PFSK-1 (cell line): ENCODE measurements around the gene CHST11.

Experiments used
- POLR2AphosphoS5 ChIP-seq: IDR thresholded peaks from 2 replicates; pipeline ENCODE4 v1.6.1; 2012; ENCODE audit warnings: low read depth, mild to moderate bottlenecking, control low read depth, low read length, moderate library complexity
- REST ChIP-seq, 2 experiments: IDR thresholded peaks; 2 replicates each; pipeline versions ENCODE4 v1.6.1 to v1.8.0; 2011 to 2012; ENCODE audit warnings: low read depth in 2 of 2, low read length in 2 of 2, control low read depth in 1 of 2, inconsistent platforms in 1 of 2, mild to moderate bottlenecking in 1 of 2, moderate library complexity in 1 of 2; ENCODE audit not compliant: insufficient read depth in 1 of 2
- SIN3A ChIP-seq: IDR thresholded peaks from 2 replicates; pipeline ENCODE4 v1.6.1; 2012; ENCODE audit warnings: mild to moderate bottlenecking, low read length, moderate library complexity, borderline replicate concordance; ENCODE audit not compliant: insufficient read depth
- TAF1 ChIP-seq: IDR thresholded peaks from 2 replicates; pipeline ENCODE4 v1.6.1; 2012; ENCODE audit warnings: low read length, control low read depth, borderline replicate concordance; ENCODE audit not compliant: insufficient read depth

GRCh38 chr12:104801427-104801826 is 344.7 kb downstream of the CHST11 start:
- TF ChIP-seq REST (IDR thresholded peaks at IDR 0.05; ENCODE audit: insufficient read depth in 1 of 2, low read depth in 2 of 2, low read length in 2 of 2) (no peak), POLR2AphosphoS5 (no peak), SIN3A (no peak), TAF1 (no peak)
